Progenitor cell of endocrine pancreas (in vitro differentiated cells): ENCODE measurements around the gene RALB. TPM values are rescaled to one million over a fixed set of nuclear protein-coding genes. Genes with fewer than 3 reads are reported as not detected.

ENCODE experiments used
- DNase-seq: peaks from one replicate; pipeline ENCODE4 v3.0.0; 2021; ENCODE audit warnings: low spot score; ENCODE audit not compliant: unreplicated experiment
- H3K27ac Mint-ChIP-seq: 2 replicates; pipeline ENCODE4 v1.8.0; 2021; ENCODE audit warnings: mild to moderate bottlenecking, moderate library complexity, mixed read lengths
- H3K27me3 Mint-ChIP-seq: 2 replicates; pipeline ENCODE4 v1.8.0; 2021; ENCODE audit warnings: mixed read lengths
- H3K36me3 Mint-ChIP-seq: 2 replicates; pipeline ENCODE4 v1.8.0; 2022; ENCODE audit warnings: mixed read lengths; ENCODE audit not compliant: insufficient read depth
- H3K4me1 Mint-ChIP-seq: 2 replicates; pipeline ENCODE4 v1.8.0; 2021; ENCODE audit warnings: low read depth, mixed read lengths
- H3K4me3 Mint-ChIP-seq: 2 replicates; pipeline ENCODE4 v1.8.0; 2021; ENCODE audit warnings: low read depth, mild to moderate bottlenecking, moderate library complexity, mixed read lengths
- H3K9me3 Mint-ChIP-seq: 2 replicates; pipeline ENCODE4 v1.8.0; 2021; ENCODE audit warnings: low read depth, mixed read lengths
- CTCF ChIP-seq: fragments of 200-600 bp; sonication (generic); IDR thresholded peaks from one replicate; pipeline ENCODE4 v1.5.0; 2021; ENCODE audit warnings: antibody characterized with exemption, mild to moderate bottlenecking; ENCODE audit not compliant: unreplicated experiment
- total RNA-seq: library from RNA; stranded (reverse); gene quantifications from 2 replicates; pipeline ENCODE4 v1.2.1, GENCODE V29; 2021

RALB gene
- total RNA-seq, 1 donor from 2014 or later = 30.5 TPM

GRCh38 chr2:120287183-120288015 is 34.7 kb downstream of the RALB start:
- Mint-ChIP-seq H3K27ac (peak overlapping the region; percentile 54), H3K36me3 (peaks cover 16% of the 10 kb centered on the region), H3K27me3 (no peaks in the 10 kb centered on the region), H3K4me1 (peaks cover 13% of the 10 kb centered on the region), H3K4me3 (no peak overlapping the region), H3K9me3 (no peaks in the 10 kb centered on the region)
- no peak for DNase-seq
- TF ChIP-seq CTCF = no peak

- Mint-ChIP-seq H3K36me3 (peaks cover 16% of the 10 kb centered on the region), H3K4me3 (no peak overlapping the region), H3K9me3 (no peaks in the 10 kb centered on the region), H3K4me1 (peaks cover 15% of the 10 kb centered on the region), H3K27ac (no peak overlapping the region), H3K27me3 (no peaks in the 10 kb centered on the region)
- DNase-seq = no peak
- no peak for TF ChIP-seq CTCF
These were observed 35.3 kb downstream of the RALB start for GRCh38 chr2:120288016-120288373.

GRCh38 chr2:120289221-120289906 is 36.7 kb downstream of the RALB start:
- peaks cover 16% of the 10 kb centered on the region for H3K4me1 Mint-ChIP-seq

GRCh38 chr2:120290737-120291136 is 38.1 kb downstream of the RALB start:
- DNase-seq = no peak
- H3K36me3 Mint-ChIP-seq = peaks cover 19% of the 10 kb centered on the region
- TF ChIP-seq CTCF = no peak
- H3K9me3 Mint-ChIP-seq = no peaks in the 10 kb centered on the region
- H3K27ac Mint-ChIP-seq = no peak overlapping the region
- H3K4me3 Mint-ChIP-seq = no peak overlapping the region
- peaks cover 16% of the 10 kb centered on the region for H3K4me1 Mint-ChIP-seq
- H3K27me3 Mint-ChIP-seq = no peaks in the 10 kb centered on the region

More at GRCh38 chr2:120289221-120289906, 36.7 kb downstream of the RALB start:
- no peaks in the 10 kb centered on the region for H3K9me3 Mint-ChIP-seq
- TF ChIP-seq CTCF = peak; percentile 32
- no peak overlapping the region for H3K27ac Mint-ChIP-seq
- no peaks in the 10 kb centered on the region for H3K27me3 Mint-ChIP-seq
- H3K36me3 Mint-ChIP-seq = peaks cover 18% of the 10 kb centered on the region
- no peak for DNase-seq
- no peak overlapping the region for H3K4me3 Mint-ChIP-seq

GRCh38 chr2:120291401-120292311 is 39.0 kb downstream of the RALB start:
- Mint-ChIP-seq H3K27ac (no peak overlapping the region), H3K36me3 (peaks cover 20% of the 10 kb centered on the region), H3K9me3 (no peaks in the 10 kb centered on the region), H3K4me1 (peaks cover 16% of the 10 kb centered on the region), H3K27me3 (no peaks in the 10 kb centered on the region), H3K4me3 (no peak overlapping the region)
- DNase-seq = no peak
- no peak for TF ChIP-seq CTCF
